ENCODE results near the gene HOXA3. TPM values are rescaled to one million over a fixed set of nuclear protein-coding genes. Genes with fewer than 3 reads are reported as not detected.

The HOXA3 gene
- polyA plus RNA-seq, 1 donor (not counting 4 experiments of a cell fraction or from before 2014, with no cell fraction given): 0.58 TPM

DNA sequence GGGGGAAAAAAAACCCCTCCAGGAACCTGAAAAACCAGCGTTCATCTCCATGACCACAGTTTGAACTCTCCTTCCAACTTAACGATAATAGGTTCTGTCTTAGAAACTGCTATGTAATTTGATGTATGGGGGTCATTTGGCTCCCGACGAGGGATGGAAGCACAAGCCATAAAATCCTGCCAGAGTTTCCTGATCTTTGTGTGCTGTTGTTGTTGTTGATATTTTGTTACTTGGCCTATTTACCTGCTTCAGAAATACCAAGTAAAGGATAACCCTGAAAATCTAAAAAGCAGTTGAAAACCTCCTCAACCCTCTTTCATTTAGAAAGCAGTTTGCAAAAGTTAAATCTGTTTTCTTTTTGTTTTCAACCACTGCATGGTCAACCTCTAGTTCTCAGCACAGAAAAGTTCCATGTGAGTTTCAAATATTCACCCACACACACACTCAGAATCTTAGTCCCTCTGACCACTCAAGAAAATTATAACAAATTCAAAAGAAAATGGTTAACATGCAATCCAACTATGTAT, 40.6 kb downstream of the HOXA3 start:
- Histone ChIP-seq H4K20me1 (ENCODE audit: control insufficient read depth, extremely low read depth, insufficient read depth, low read length) (no peaks in the 10 kb centered on the region), H3K4me2 (ENCODE audit: control insufficient read depth, extremely low read depth, insufficient read depth, low read depth, low read length) (peak overlapping the region; percentile 93), H3K9me1 (ENCODE audit: control insufficient read depth, extremely low read depth, insufficient read depth, low read length) (no peaks in the 10 kb centered on the region), H3K9me3 (ENCODE audit: control insufficient read depth, low read depth, low read length) (no peaks in the 10 kb centered on the region), H3K4me3 (ENCODE audit: control insufficient read depth in 2 of 3, extremely low read depth in 1 of 3, insufficient read depth in 2 of 3, low read depth in 1 of 3, low read length in 3 of 3) (peak overlapping the region in 2 of 3 experiments; percentile 62 to 72), H3K27me3 (ENCODE audit: control insufficient read depth, extremely low read depth, insufficient read depth, low read length) (no peaks in the 10 kb centered on the region), H3K27ac (ENCODE audit: control insufficient read depth, insufficient read depth, low read length) (peak overlapping the region; percentile 67), H3K36me3 (ENCODE audit: control insufficient read depth in 2 of 2, extremely low read depth in 1 of 2, insufficient read depth in 2 of 2, low read length in 2 of 2) (peaks cover 0 to 1% of the 10 kb centered on the region in 2 experiments), H3K4me1 (ENCODE audit: control insufficient read depth, extremely low read depth, insufficient read depth, low read length) (peaks cover 31% of the 10 kb centered on the region), H3K9ac (ENCODE audit: control insufficient read depth, extremely low read depth, insufficient read depth, low read length) (peak overlapping the region; percentile 61), H3K79me2 (ENCODE audit: control insufficient read depth, insufficient read depth, low read length) (peaks cover 31% of the 10 kb centered on the region), H2AFZ (ENCODE audit: control insufficient read depth, low read length) (no peak overlapping the region)
- no peak for DNase-seq (ENCODE audit: low read depth, low spot score)
- peak; percentile 34 for FAIRE-seq
- TF ChIP-seq EZH2 (IDR thresholded peaks at IDR 0.05; ENCODE audit: low read length) (no peak), CTCF (optimal IDR thresholded peaks at IDR 0.05 in 1 of 3, IDR thresholded peaks at IDR 0.05 in 1 of 3, conservative IDR thresholded peaks at IDR 0.05 in 1 of 3; ENCODE audit: extremely low read depth in 1 of 3, insufficient read depth in 2 of 3, low read length in 3 of 3) (no peak)
- dilution Hi-C loops (cut with MboI; ENCODE audit: extremely low pct_ligation_motif_present, low sequenced_read_pairs): no loop called here

GRCh38 chr7:27111042-27111750, 41.2 kb downstream of the HOXA3 start:
- Histone ChIP-seq H3K9me1 (ENCODE audit: control insufficient read depth, extremely low read depth, insufficient read depth, low read length) (no peaks in the 10 kb centered on the region), H3K36me3 (ENCODE audit: control insufficient read depth in 2 of 2, extremely low read depth in 1 of 2, insufficient read depth in 2 of 2, low read length in 2 of 2) (no peaks in the 10 kb centered on the region), H3K4me2 (ENCODE audit: control insufficient read depth, extremely low read depth, insufficient read depth, low read depth, low read length) (peak overlapping the region; percentile 93), H4K20me1 (ENCODE audit: control insufficient read depth, extremely low read depth, insufficient read depth, low read length) (no peaks in the 10 kb centered on the region), H3K27ac (ENCODE audit: control insufficient read depth, insufficient read depth, low read length) (peak overlapping the region; percentile 67), H3K9me3 (ENCODE audit: control insufficient read depth, low read depth, low read length) (no peaks in the 10 kb centered on the region), H3K9ac (ENCODE audit: control insufficient read depth, extremely low read depth, insufficient read depth, low read length) (peak overlapping the region; percentile 61), H3K4me1 (ENCODE audit: control insufficient read depth, extremely low read depth, insufficient read depth, low read length) (peaks cover 31% of the 10 kb centered on the region), H2AFZ (ENCODE audit: control insufficient read depth, low read length) (no peak overlapping the region), H3K79me2 (ENCODE audit: control insufficient read depth, insufficient read depth, low read length) (peaks cover 32% of the 10 kb centered on the region), H3K27me3 (ENCODE audit: control insufficient read depth, extremely low read depth, insufficient read depth, low read length) (no peaks in the 10 kb centered on the region), H3K4me3 (ENCODE audit: control insufficient read depth in 2 of 3, extremely low read depth in 1 of 3, insufficient read depth in 2 of 3, low read depth in 1 of 3, low read length in 3 of 3) (peak overlapping the region in 2 of 3 experiments; percentile 62 to 72)
- TF ChIP-seq EZH2 (IDR thresholded peaks at IDR 0.05; ENCODE audit: low read length) (no peak), CTCF (optimal IDR thresholded peaks at IDR 0.05 in 1 of 3, IDR thresholded peaks at IDR 0.05 in 1 of 3, conservative IDR thresholded peaks at IDR 0.05 in 1 of 3; ENCODE audit: extremely low read depth in 1 of 3, insufficient read depth in 2 of 3, low read length in 3 of 3) (no peak)
- FAIRE-seq: peak; percentile 95
- DNase-seq (ENCODE audit: low read depth, low spot score): no peak
- dilution Hi-C loops (cut with MboI; ENCODE audit: extremely low pct_ligation_motif_present, low sequenced_read_pairs): no loop called here

Measured in keratinocyte (primary cell).